ENCODE measurements around the gene MBD5. TPM values are rescaled to one million over a fixed set of nuclear protein-coding genes. Genes with fewer than 3 reads are reported as not detected.

Gene MBD5
- polyA plus RNA-seq, 2 of the 4 experiments (the other 2 are of a cell fraction): 5.4 to 24.1 TPM

- Histone ChIP-seq H3K4me1 (no peaks in the 10 kb centered on the region), H3K9me3 (no peaks in the 10 kb centered on the region), H3K4me3 (no peak overlapping the region), H3K27ac (no peak overlapping the region), H3K4me2 (no peak overlapping the region)
- ChIA-PET CTCF (no interaction called here), POLR2A (no interaction called here)
- DNase-seq (ENCODE audit: low read depth in 1 of 2, low spot score in 1 of 2): no peak
- TF ChIP-seq GATA3 (IDR thresholded peaks at IDR 0.05; ENCODE audit: borderline replicate concordance) (no peak), FOSL2 (IDR thresholded peaks at IDR 0.05) (no peak), FOSL2 (CRISPR knock-in tag; IDR thresholded peaks at IDR 0.05) (no peak), ESRRA (IDR thresholded peaks at IDR 0.05; ENCODE audit: borderline replicate concordance, low read length) (no peak), MYC (IDR thresholded peaks at IDR 0.05; ENCODE audit: borderline replicate concordance, low read length) (no peak), SREBF2 (IDR thresholded peaks at IDR 0.05) (no peak), EHMT2 (IDR thresholded peaks at IDR 0.05; ENCODE audit: low read depth) (no peak), RARB (CRISPR knock-in tag; IDR thresholded peaks at IDR 0.05) (no peak), CHD2 (IDR thresholded peaks at IDR 0.05; ENCODE audit: low read length, partially characterized antibody) (no peak), KDM1A (IDR thresholded peaks at IDR 0.05; ENCODE audit: low read depth) (no peak), MAX (IDR thresholded peaks at IDR 0.05) (no peak), POLR2A (IDR thresholded peaks at IDR 0.05; ENCODE audit: low read length) (no peak)
- ATAC-seq: no peak
- WGBS (ENCODE audit: missing lambda C conversion rate): 81% methylated on average over 2 of the region's 2 CpGs
- FAIRE-seq: no peak
Observed at GRCh38 chr2:148458171-148458570, 437.3 kb downstream of the MBD5 start.

- no peak overlapping the region for H3K4me3 ChIP-seq
- TF ChIP-seq ELK1 (IDR thresholded peaks at IDR 0.05; ENCODE audit: low read depth, low read length) (no peak), HOXA7 (CRISPR knock-in tag; IDR thresholded peaks at IDR 0.05) (no peak)
- ATAC-seq (no peak), FAIRE-seq (no peak), DNase-seq (ENCODE audit: low read depth in 1 of 2, low spot score in 1 of 2) (no peak)
- ChIA-PET CTCF (no interaction called here), POLR2A (no interaction called here)
- no peaks in the 10 kb centered on the region for H3K4me1 ChIP-seq
- no peaks in the 10 kb centered on the region for H3K9me3 ChIP-seq
- H3K27ac ChIP-seq: no peak overlapping the region
- no peak overlapping the region for H3K4me2 ChIP-seq
Observed at GRCh38 chr2:148459377-148459778, 438.5 kb downstream of the MBD5 start.

GRCh38 chr2:148461876-148462275 is 441.0 kb downstream of the MBD5 start:
- CTCF ChIA-PET: no interaction called here
- POLR2A ChIA-PET: no interaction called here

More at GRCh38 chr2:148461876-148462275, 441.0 kb downstream of the MBD5 start:
- FAIRE-seq: no peak
- no peak overlapping the region for H3K4me3 ChIP-seq
- no peak for ATAC-seq
- no peaks in the 10 kb centered on the region for H3K4me1 ChIP-seq
- no peaks in the 10 kb centered on the region for H3K9me3 ChIP-seq
- TF ChIP-seq JUNB (IDR thresholded peaks at IDR 0.05) (no peak), GATA3 (IDR thresholded peaks at IDR 0.05; ENCODE audit: borderline replicate concordance) (no peak), REST (IDR thresholded peaks at IDR 0.05) (no peak), CBX2 (IDR thresholded peaks at IDR 0.05; ENCODE audit: borderline replicate concordance, low read depth) (no peak), POLR2AphosphoS2 (conservative IDR thresholded peaks at IDR 0.05; ENCODE audit: low read length) (no peak), MAZ (IDR thresholded peaks at IDR 0.05; ENCODE audit: borderline replicate concordance, low read depth, low read length) (no peak), CHD2 (IDR thresholded peaks at IDR 0.05; ENCODE audit: low read length, partially characterized antibody) (no peak), TFCP2L1 (CRISPR knock-in tag; IDR thresholded peaks at IDR 0.05) (no peak), EHMT2 (IDR thresholded peaks at IDR 0.05; ENCODE audit: low read depth) (no peak), EHF (CRISPR knock-in tag; IDR thresholded peaks at IDR 0.05) (no peak), PBX3 (IDR thresholded peaks at IDR 0.05) (no peak), POLR2A (IDR thresholded peaks at IDR 0.05; ENCODE audit: low read length) (no peak), CEBPB (IDR thresholded peaks at IDR 0.05) (no peak)
- H3K27ac ChIP-seq: no peak overlapping the region
- 83% methylated on average over 4 of the region's 4 CpGs for WGBS (ENCODE audit: missing lambda C conversion rate)
- DNase-seq (ENCODE audit: low read depth in 1 of 2, low spot score in 1 of 2): no peak
- H3K4me2 ChIP-seq: no peak overlapping the region

All from A549 (cell line).